GM23248 (cell line): ENCODE results near the gene CFDP1. TPM values are rescaled to one million over a fixed set of nuclear protein-coding genes. Genes with fewer than 3 reads are reported as not detected.

Source experiments
- DNase-seq: peaks from one replicate; pipeline ENCODE4 v3.0.0-alpha.2; 2015
- H2AFZ ChIP-seq: fragments of 200-600 bp; sonication (generic); 2 replicates; pipeline ENCODE4 v1.6.1; 2016; ENCODE audit warnings: antibody characterized with exemption
- H3F3A ChIP-seq: fragments of 200-600 bp; sonication (generic); 2 replicates; pipeline ENCODE4 v1.6.1; 2016; ENCODE audit warnings: mild to moderate bottlenecking, antibody characterized with exemption, mixed run types; ENCODE audit not compliant: insufficient read depth
- H3K27ac ChIP-seq: fragments of 200-600 bp; sonication (generic); 2 replicates; pipeline ENCODE4 v1.5.1; 2016; ENCODE audit warnings: mild to moderate bottlenecking
- H3K27me3 ChIP-seq: fragments of 200-600 bp; sonication (generic); replicated peaks from 2 replicates; pipeline ENCODE4 v1.6.1; 2016; ENCODE audit warnings: mild to moderate bottlenecking; ENCODE audit not compliant: insufficient read depth
- H3K36me3 ChIP-seq: fragments of 200-600 bp; sonication (generic); 2 replicates; pipeline ENCODE4 v1.6.1; 2016; ENCODE audit warnings: low read depth, mild to moderate bottlenecking
- H3K4me1 ChIP-seq: fragments of 200-600 bp; sonication (generic); 2 replicates; pipeline ENCODE4 v1.6.1; 2016; ENCODE audit warnings: mild to moderate bottlenecking; ENCODE audit not compliant: insufficient read depth
- H3K4me2 ChIP-seq: fragments of 200-600 bp; sonication (generic); one replicate; pipeline ENCODE4 v1.6.1; 2016; ENCODE audit warnings: mild to moderate bottlenecking; ENCODE audit not compliant: unreplicated experiment
- H3K4me3 ChIP-seq: fragments of 200-600 bp; sonication (generic); 2 replicates; pipeline ENCODE4 v1.5.1; 2016; ENCODE audit warnings: mild to moderate bottlenecking
- H3K79me2 ChIP-seq: fragments of 200-600 bp; sonication (generic); 2 replicates; pipeline ENCODE4 v1.6.1; 2016; ENCODE audit warnings: mild to moderate bottlenecking; ENCODE audit not compliant: insufficient read depth
- H3K9ac ChIP-seq: fragments of 200-600 bp; sonication (generic); 2 replicates; pipeline ENCODE4 v1.6.1; 2016; ENCODE audit warnings: mild to moderate bottlenecking
- H3K9me2 ChIP-seq: fragments of 200-600 bp; sonication (generic); 2 replicates; pipeline ENCODE4 v1.6.1; 2016; ENCODE audit warnings: mixed run types, mild to moderate bottlenecking, moderate library complexity; ENCODE audit not compliant: insufficient read depth
- H3K9me3 ChIP-seq: fragments of 200-600 bp; sonication (generic); one replicate; pipeline ENCODE4 v1.6.1; 2017; ENCODE audit warnings: low read depth
- H4K20me1 ChIP-seq: fragments of 200-600 bp; sonication (generic); 2 replicates; pipeline ENCODE4 v1.6.0; 2016; ENCODE audit not compliant: insufficient read depth
- EZH2 ChIP-seq: fragments of 200-600 bp; sonication (generic); IDR thresholded peaks from 2 replicates; pipeline ENCODE4 v1.6.1; 2018; ENCODE audit warnings: antibody characterized with exemption, mild to moderate bottlenecking; ENCODE audit not compliant: insufficient read depth, poor library complexity, severe bottlenecking
- EZH2phosphoT487 ChIP-seq: fragments of 200-600 bp; sonication (generic); IDR thresholded peaks from 2 replicates; pipeline ENCODE4 v1.6.1; 2018; ENCODE audit warnings: antibody characterized with exemption, moderate library complexity, mild to moderate bottlenecking, low read depth; ENCODE audit not compliant: insufficient read depth
- WGBS, 2 experiments: methylation state at CpG; one replicate each; pipeline ENCODE4 v1.1.6; 2015 to 2017; ENCODE audit warnings: low lambda C conversion rate in 2 of 2, low coverage in 1 of 2; ENCODE audit errors: missing lambda C conversion rate in 2 of 2; 5-methylcytosine and 5-hydroxymethylcytosine counted together
- in situ Hi-C: fragments of 300-500 bp; cut with MboI; formaldehyde crosslinking; loops from 2 replicates; pipeline ENCODE4 v1.15.0; 2020
- polyA plus RNA-seq: library from polyadenylated mRNA; unstranded; fragments of >200 nt; fragmentation: Nextera tagmentation; extraction: Ambion mirVana; gene quantifications from 2 replicates; pipeline ENCODE4 v1.2.1, GENCODE V29; 2016
- total RNA-seq: library from RNA; depleted of rRNA; stranded (reverse); fragments of >200 nt; shearing (Covaris generic); gene quantifications from 2 replicates; pipeline ENCODE4 v1.2.3, GENCODE V29; 2014

CFDP1 gene
- total and polyA plus RNA-seq, 2 experiments from 2014 or later = 36.9 to 46.7 TPM

DNA sequence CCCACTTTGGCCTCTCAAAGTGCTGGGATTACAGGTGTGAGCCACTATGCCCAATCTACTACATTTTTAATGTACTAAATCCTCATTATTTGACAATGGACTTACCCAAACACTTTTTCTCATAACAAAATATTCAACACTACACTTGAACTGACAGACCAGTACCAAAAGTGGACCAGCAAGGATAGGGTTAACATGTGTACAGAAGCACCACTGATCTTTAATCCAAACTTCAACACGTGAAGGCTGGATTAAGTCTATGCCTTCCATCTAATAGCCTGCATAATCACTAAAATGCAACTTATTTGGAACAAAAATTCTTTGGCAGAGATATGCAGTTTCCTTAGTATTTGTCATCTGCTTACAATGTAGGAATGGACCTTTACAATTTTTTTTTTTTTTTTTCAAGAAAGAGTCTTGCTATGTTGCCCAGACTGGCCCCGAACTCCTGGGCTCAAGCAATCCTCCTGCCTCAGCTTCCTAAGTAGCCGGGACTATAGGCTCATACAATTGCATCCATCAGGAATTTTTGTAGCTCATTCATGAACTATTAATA lies 121.8 kb downstream of the CFDP1 start:
- TF ChIP-seq EZH2 = no peak
- no peak for TF ChIP-seq EZH2phosphoT487
- H4K20me1 ChIP-seq = no peaks in the 10 kb centered on the region
- H3K9me2 ChIP-seq = peaks cover 4% of the 10 kb centered on the region; the same call in 1 of the 2 replicates
- H3K27me3 ChIP-seq = no peaks in the 10 kb centered on the region
- H3K79me2 ChIP-seq = peaks cover 12% of the 10 kb centered on the region; the same call in 1 of the 2 replicates
- H3K9ac ChIP-seq = 0 out of 2 replicates have a peak overlapping the region, but pooled peaks have one; percentile 2
- H3K4me1 ChIP-seq = peaks cover 19% of the 10 kb centered on the region
- no peak overlapping the region for H3K27ac ChIP-seq
- no peak overlapping the region for H2AFZ ChIP-seq
- H3K4me3 ChIP-seq = no peak overlapping the region
- H3K36me3 ChIP-seq = no peaks in the 10 kb centered on the region
- peak overlapping the region; percentile 37 for H3K4me2 ChIP-seq
- H3F3A ChIP-seq = peaks cover 13% of the 10 kb centered on the region
- 26% methylated on average over 3 of the region's 3 CpGs for WGBS, 2 experiments
- H3K9me3 ChIP-seq = no peaks in the 10 kb centered on the region
- DNase-seq = peak; percentile 69
- in situ Hi-C loops = no loop called here

GRCh38 chr16:75310541-75310940 lies 122.8 kb downstream of the CFDP1 start:
- peaks cover 28% of the 10 kb centered on the region for H3K4me1 ChIP-seq
- H3K27me3 ChIP-seq = no peaks in the 10 kb centered on the region
- no peak overlapping the region for H3K27ac ChIP-seq
- H3K79me2 ChIP-seq = 0 out of 2 replicates have a peak, but pooled peaks cover 12% of the 10 kb centered on the region
- no peaks in the 10 kb centered on the region for H3K36me3 ChIP-seq
- no peak overlapping the region for H3K4me2 ChIP-seq
- no peaks in the 10 kb centered on the region for H3K9me3 ChIP-seq
- peaks cover 4% of the 10 kb centered on the region; the same call in 1 of the 2 replicates for H3K9me2 ChIP-seq
- 96 to 100% methylated on average over 3 of the region's 3 CpGs for WGBS, 2 experiments
- no peak for DNase-seq
- H2AFZ ChIP-seq = no peak overlapping the region
- no peak overlapping the region for H3K9ac ChIP-seq
- H4K20me1 ChIP-seq = no peaks in the 10 kb centered on the region
- TF ChIP-seq EZH2phosphoT487 (no peak), EZH2 (no peak)
- H3K4me3 ChIP-seq = no peak overlapping the region
- in situ Hi-C loops = no loop called here
- peaks cover 22% of the 10 kb centered on the region for H3F3A ChIP-seq

- TF ChIP-seq EZH2 (no peak), EZH2phosphoT487 (no peak)
- Histone ChIP-seq H3K79me2 (0 out of 2 replicates have a peak, but pooled peaks cover 12% of the 10 kb centered on the region), H3K4me2 (no peak overlapping the region), H3K4me1 (peaks cover 31% of the 10 kb centered on the region), H3K9me2 (peaks cover 4% of the 10 kb centered on the region; the same call in 1 of the 2 replicates), H3K4me3 (no peak overlapping the region), H3K27me3 (no peaks in the 10 kb centered on the region), H3F3A (peaks cover 25% of the 10 kb centered on the region), H3K9ac (no peak overlapping the region), H3K36me3 (no peaks in the 10 kb centered on the region), H3K27ac (no peak overlapping the region), H3K9me3 (no peaks in the 10 kb centered on the region), H2AFZ (no peak overlapping the region), H4K20me1 (no peaks in the 10 kb centered on the region)
- no peak for DNase-seq
- in situ Hi-C loops = no loop called here
- 100% methylated on average over 1 of the region's 1 CpG for WGBS, 2 experiments
Measured at GRCh38 chr16:75309899-75310430, 123.3 kb downstream of the CFDP1 start.

DNA sequence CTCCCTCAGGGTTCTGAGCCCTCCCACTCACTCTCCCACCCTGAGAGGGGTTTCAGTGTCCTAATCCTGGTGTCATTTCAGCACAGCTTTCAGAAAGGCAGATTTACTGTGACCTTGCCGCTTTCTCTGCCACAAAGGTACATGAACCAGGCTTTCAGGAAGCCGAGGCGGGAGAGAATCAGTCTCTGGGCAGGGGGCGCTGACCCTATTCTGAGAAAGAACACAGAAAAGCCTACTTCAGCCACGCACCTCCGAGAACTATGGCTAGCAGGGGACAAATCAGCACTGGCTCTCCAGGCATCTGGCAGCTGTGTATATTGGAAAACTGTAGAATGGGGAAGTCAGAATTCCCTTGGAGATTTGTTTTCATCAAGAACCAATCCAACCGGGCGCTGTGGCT lies 124.1 kb downstream of the CFDP1 start:
- in situ Hi-C loops = no loop called here
- WGBS, 2 experiments = 95 to 97% methylated on average over 8 of the region's 8 CpGs
- TF ChIP-seq EZH2phosphoT487 (no peak), EZH2 (no peak)

More for the DNA sequence above, 124.1 kb downstream of the CFDP1 start:
- H3K27me3 ChIP-seq = no peaks in the 10 kb centered on the region
- H3F3A ChIP-seq = peaks cover 33% of the 10 kb centered on the region
- peaks cover 39% of the 10 kb centered on the region for H3K4me1 ChIP-seq
- no peaks in the 10 kb centered on the region for H3K9me3 ChIP-seq
- no peak overlapping the region for H3K9ac ChIP-seq
- no peak overlapping the region for H3K27ac ChIP-seq
- DNase-seq = no peak
- 0 out of 2 replicates have a peak, but pooled peaks cover 12% of the 10 kb centered on the region for H3K79me2 ChIP-seq
- no peaks in the 10 kb centered on the region for H4K20me1 ChIP-seq
- H3K4me3 ChIP-seq = no peak overlapping the region
- no peak overlapping the region for H3K4me2 ChIP-seq
- H3K9me2 ChIP-seq = peaks cover 4% of the 10 kb centered on the region; the same call in 1 of the 2 replicates
- no peaks in the 10 kb centered on the region for H3K36me3 ChIP-seq
- H2AFZ ChIP-seq = no peak overlapping the region
